ENCODE results near the gene DSC3. TPM values are rescaled to one million over a fixed set of nuclear protein-coding genes. Genes with fewer than 3 reads are reported as not detected.
"Not testable (repeated sequence)": the region's sequence is repeated elsewhere in the genome, so short reads cannot be mapped to it uniquely, and the experiment has no call there.

DSC3 gene
- total RNA-seq, 1 donor from 2014 or later: 0.82 TPM

GRCh38 chr18:30982285-30982992, 60.1 kb downstream of the DSC3 start:
- DNase-seq (ENCODE audit: low spot score in 2 of 2) (no peak), FAIRE-seq (no peak)

GRCh38 chr18:30978091-30978490, 64.5 kb downstream of the DSC3 start:
- FAIRE-seq; DNase-seq (ENCODE audit: low spot score in 2 of 2): not testable (repeated sequence)

- DNase-seq (ENCODE audit: low spot score in 2 of 2): no peak
- peak; percentile 99 for FAIRE-seq
These were observed 71.1 kb downstream of the DSC3 start for GRCh38 chr18:30971338-30971956.

GRCh38 chr18:30970196-30970816, 72.2 kb downstream of the DSC3 start:
- DNase-seq (ENCODE audit: low spot score in 2 of 2): no peak

GRCh38 chr18:30969670-30970170, 72.8 kb downstream of the DSC3 start:
- no peak for DNase-seq (ENCODE audit: low spot score in 2 of 2)
- FAIRE-seq: no peak

More at GRCh38 chr18:30970196-30970816, 72.2 kb downstream of the DSC3 start:
- FAIRE-seq: no peak

GRCh38 chr18:30967701-30968100, 74.8 kb downstream of the DSC3 start:
- FAIRE-seq: no peak
- no peak for DNase-seq (ENCODE audit: low spot score in 2 of 2)

- DNase-seq (ENCODE audit: low spot score in 2 of 2) (no peak), FAIRE-seq (no peak)
These were observed 77.3 kb downstream of the DSC3 start for GRCh38 chr18:30965237-30965636.

GRCh38 chr18:30960661-30961060, 81.9 kb downstream of the DSC3 start:
- no peak for DNase-seq (ENCODE audit: low spot score in 2 of 2)
- no peak for FAIRE-seq

GRCh38 chr18:30957066-30957465, 85.5 kb downstream of the DSC3 start:
- DNase-seq (ENCODE audit: low spot score in 2 of 2) (no peak), FAIRE-seq (no peak)

GRCh38 chr18:30954262-30954661, 88.3 kb downstream of the DSC3 start:
- DNase-seq (ENCODE audit: low spot score in 2 of 2) (no peak), FAIRE-seq (no peak)

- FAIRE-seq: no peak
- DNase-seq (ENCODE audit: low spot score in 2 of 2): no peak
These were observed 96.8 kb downstream of the DSC3 start for GRCh38 chr18:30945761-30946160.

GRCh38 chr18:30944773-30945417, 97.6 kb downstream of the DSC3 start:
- FAIRE-seq: no peak
- no peak for DNase-seq (ENCODE audit: low spot score in 2 of 2)

GRCh38 chr18:30940952-30941539, 101.5 kb downstream of the DSC3 start:
- no peak for FAIRE-seq

More at GRCh38 chr18:30940952-30941539, 101.5 kb downstream of the DSC3 start:
- DNase-seq (ENCODE audit: low spot score in 2 of 2): no peak

Small RNAs within 50 kb of the gene (small RNA-seq; reads per million reads assigned to genes)
- not detected for gene RNU6-857P

Other genes starting within 250 kb of the DSC3 start
- 5.3 TPM for gene DSC2, start 59.7 kb upstream of the DSC3 start, total RNA-seq
- not detected for gene DSC1, start 120.1 kb upstream of the DSC3 start, total RNA-seq

All from frontal cortex (tissue), 4 donors.